GM10847 (cell line): ENCODE measurements around the gene CDK6.

Experiments
- POLR2A ChIP-seq: IDR thresholded peaks from 2 replicates; pipeline ENCODE4 v1.6.1; 2011; ENCODE audit not compliant: insufficient read length; ENCODE audit errors: extremely low read depth

Gene CDK6

DNA sequence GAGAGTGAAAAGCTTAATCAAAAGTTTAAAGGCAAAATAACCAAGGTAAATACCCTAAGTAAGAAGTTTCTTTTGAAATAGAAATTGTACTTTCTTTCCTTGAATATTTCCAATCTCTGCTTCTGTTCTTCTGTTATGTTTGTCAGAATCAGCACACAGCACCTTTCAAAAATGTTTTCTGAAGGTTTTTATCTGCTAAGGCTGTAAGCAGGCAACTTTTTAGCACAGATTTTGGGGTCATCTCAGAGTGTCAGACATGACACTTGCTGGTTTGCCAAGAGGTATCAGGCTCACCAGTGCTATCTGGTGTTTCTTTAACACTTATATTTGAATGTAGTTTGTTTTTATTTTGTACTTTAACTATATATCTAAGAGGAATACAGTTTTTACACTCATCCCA, 94.2 kb downstream of the CDK6 start:
- TF ChIP-seq POLR2A, result no peak

DNA sequence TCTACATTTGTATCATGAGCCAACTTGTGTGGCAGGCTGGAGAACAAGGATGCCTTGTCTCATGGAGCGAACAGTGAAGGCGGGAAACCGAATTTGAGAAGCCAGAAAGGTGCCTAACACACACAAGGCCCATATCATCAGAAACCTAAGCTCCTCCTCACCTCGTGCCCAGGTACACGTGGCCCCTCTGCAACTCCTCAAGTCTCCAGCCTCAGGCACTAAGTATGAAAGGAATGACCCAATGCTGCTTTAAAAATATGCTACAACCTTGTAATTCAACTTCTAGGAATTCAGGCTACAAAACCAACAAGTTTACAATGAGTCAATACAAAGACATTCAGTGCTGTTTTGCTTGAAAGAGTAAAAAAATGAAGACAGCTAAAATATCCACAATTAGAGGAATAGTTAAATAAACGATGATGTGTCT, 95.7 kb downstream of the CDK6 start:
- TF ChIP-seq POLR2A, result no peak

DNA sequence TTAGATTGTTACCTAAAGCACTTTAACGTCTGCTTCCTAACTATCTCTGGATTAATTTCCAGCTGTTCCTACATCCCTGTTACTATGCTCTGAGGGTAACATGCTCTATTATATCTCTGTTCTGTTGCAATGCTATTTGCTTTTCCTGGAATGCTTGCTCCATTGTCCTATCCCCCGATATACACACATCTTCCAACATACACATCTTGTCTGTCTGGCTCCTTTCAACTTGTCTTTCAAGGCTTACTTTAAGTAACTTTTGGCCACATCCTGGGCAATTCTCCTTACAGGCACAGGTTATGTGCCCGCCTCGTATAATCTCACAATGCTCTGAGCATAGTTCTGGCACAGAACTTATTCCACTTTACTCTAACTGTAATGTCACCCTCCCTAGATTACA, 96.2 kb downstream of the CDK6 start:
- TF ChIP-seq POLR2A, result no peak

DNA sequence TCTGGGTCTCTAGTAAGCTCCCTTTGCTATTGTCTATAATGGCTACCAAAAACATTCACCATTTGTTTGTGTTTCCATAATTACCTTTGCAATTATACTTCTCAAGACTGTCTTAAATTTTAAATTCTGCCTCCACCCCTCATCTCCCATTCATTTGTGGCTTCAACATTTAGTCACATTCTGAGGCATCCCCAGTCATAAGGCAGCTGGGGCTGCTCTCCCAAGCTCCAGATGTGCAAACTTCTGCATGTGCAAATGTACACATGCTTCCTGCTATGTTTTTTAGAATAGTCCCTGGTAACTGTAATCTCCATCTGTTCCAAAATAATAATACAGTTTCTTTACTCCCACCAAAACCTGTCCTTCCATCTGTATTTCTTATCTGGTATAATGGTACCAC, 97.3 kb downstream of the CDK6 start:
- no peak for TF ChIP-seq POLR2A

DNA sequence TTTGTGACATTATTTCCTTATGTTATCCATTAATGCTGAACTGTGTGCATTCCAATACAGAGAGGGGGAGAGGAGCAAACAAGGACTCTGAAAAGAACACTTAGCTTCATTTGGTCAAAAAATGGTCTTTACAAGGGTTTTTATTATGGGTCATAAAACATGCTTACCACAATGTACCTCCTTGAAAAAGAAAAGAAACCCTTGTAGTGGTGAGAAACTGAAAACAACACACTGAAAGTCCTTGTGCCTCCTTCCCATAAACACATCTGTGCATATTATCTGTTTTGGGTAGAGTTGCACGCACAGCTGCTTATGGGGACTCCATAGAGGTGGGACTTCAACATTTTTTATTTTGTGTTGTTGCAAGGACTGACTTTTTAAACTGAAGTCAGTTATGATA, 98.7 kb downstream of the CDK6 start:
- TF ChIP-seq POLR2A, result no peak

DNA sequence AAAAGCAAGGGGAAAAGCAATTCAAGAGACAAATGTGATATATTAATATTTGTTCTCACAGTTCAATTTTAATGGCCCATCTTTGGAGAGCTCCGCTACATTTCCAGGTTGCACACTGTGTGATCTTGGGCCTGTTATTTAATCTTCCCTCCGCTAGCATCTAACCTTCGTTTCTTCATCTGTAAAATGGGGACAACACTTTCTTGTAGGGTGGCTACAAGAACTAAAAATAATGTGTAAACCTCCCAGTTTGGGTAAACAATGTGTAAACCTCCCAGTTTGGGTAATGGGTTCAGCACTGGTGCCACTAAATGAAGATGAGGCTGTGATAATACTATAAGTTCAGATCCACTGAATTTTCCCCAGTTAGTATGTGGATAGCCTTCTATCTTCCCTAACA, 99.5 kb downstream of the CDK6 start:
- no peak for TF ChIP-seq POLR2A

DNA sequence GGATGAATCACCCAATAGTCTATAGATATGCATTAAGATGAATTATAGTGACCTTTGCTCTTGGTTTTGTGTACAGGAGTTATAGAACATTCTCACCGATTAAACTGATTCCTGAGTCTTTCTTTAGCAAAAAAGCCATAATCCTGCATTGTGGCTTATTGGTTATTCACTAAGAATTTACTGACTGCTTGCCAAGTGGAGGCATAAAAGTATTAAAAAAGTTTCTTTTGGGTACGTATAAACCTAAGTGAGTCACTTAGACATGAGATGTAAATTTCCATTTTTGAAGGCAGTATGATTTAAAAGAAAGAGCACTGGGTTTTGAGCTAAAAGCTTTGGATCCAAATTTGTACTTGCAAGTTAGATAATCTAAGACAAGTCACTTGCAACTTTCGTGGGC, 100.7 kb downstream of the CDK6 start:
- TF ChIP-seq POLR2A, result no peak

DNA sequence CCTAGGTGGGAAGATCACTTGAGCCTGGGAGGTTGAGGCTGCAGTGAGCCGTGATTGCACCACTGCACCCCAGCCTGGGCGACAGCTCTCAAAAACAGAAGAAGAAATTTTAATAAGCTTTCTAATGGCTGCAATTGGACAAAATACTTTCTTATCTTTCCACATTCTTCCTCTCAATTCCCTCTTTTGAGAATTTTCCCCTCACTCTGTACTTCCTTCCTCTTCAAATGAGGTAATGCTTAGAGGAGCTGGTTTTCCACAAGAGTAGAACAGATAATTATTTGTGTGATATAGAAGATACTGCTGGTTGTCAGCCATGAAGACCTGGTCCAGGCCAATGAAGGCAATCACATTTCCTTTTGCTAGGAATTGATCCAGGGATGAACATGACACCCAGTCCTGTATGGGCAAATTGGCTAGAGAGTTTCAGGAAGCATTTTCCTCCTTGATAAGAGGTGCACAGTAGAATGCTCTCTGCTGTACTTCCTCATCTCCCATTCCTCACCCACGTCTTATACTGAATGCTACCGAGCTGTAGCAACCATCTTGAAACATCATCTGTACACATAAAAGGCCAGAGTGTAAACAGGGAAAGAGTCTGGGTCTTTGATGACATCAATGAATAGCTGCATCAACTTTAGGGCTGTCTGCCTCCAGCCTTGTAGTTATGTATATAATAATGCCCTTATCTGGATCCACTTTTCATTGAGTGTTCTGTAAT, 103.9 kb downstream of the CDK6 start:
- TF ChIP-seq POLR2A, result no peak

DNA sequence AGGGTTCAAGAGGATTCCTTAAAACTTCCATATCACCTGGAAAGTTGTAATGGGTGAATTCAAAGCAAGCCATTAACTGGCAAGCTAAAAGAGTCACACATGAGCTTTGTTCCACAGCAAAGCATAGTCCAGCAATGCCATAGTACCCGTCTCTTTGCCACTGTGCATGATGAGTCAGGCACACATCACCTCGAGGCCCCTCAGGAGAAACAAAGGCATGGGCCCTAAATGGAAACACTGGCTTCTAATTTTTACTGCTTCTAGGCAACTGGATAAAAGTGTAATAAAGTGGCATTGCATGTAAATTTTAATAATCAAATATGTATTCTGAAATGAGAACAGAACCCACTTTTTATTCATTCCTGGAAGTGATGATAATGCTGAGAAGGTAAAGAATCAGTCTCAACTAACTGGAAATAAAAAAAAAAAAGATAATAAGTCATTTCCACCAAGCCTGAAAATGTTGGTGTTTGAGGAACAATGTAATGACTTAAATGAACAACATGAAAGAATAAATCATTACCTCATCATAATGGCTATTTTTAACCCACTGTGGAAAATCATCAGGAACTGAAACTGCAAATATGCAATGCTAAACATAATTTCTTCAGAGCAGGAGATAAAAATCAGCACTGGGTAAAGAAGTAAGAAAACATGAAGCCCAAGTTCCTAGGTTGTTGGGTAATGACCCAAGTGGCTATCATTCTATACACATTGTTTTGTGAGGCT, 104.9 kb downstream of the CDK6 start:
- TF ChIP-seq POLR2A, result no peak

DNA sequence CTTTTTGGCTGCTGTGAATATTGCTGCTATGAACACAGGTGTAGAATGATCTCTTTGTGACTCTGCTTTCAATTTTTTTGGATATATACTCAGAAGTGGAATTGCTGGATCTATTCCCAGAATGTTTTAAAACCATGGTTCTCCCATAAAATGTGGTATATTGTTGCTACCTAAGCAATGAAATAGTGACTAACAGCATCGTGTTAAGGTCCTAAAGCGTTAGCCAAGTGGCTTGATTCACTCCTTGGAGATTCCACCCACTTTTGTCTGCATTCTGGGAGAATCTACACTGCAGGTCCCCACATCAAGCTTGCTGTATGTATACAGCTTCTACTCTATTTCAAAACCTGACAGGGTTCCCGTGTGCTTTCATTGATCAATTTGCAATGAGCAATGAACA, 105.6 kb downstream of the CDK6 start:
- TF ChIP-seq POLR2A, result no peak

DNA sequence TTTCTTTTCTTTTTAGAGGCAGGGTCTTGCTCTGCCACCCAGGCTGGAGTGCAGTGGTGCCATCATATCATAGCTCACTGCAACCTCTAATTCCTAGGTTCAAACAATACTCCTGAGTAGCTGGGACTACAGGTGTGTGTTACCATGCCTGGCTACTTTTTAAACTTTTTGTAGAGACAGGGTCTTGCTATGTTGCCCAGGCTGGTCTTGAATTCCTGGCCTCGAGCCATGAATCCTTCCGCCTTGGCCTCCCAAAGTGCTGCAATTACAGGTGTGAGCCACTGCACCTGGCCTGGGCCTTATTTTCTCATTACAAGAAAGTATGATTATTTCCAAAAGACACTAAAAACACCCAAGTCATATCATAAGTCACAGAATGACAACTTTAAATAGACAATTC, 106.6 kb downstream of the CDK6 start:
- TF ChIP-seq POLR2A, result no peak

DNA sequence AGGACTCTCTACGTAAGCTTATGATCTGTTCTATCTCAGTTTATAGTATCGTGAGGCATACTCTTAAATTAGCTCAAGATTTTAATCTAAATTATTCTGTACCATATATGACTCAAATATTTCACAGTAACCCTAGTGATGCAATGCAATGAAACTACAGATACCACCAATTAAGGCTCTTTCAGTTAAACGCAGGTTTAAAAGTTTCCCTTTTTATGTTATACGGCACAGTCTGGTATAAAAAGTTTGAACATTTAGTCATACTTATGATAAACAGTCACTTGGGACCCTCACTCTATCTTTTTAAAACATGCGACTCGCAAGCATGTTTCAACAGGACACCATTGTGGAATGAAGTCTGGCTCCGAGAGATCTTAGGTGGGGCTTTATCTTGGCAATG, 107.2 kb downstream of the CDK6 start:
- TF ChIP-seq POLR2A, result no peak

DNA sequence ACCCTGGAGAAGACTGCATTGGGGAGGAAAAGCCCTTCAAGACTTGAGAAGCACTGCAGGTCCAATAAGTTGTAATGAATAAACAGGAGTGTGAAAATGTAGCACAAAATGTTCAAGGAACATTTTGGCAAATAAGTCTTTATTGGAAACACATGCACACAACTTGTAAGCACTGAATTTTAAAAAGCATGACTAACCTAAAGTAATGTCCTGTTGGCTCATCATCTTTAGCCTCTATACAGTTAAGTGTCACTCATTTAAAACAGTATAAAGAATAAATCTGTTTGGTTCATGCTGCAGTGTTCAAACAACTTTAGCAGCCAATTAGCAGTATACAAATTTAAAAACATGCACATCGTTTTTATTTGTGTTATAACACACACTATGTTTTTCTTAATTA, 108.6 kb downstream of the CDK6 start:
- TF ChIP-seq POLR2A, result no peak

DNA sequence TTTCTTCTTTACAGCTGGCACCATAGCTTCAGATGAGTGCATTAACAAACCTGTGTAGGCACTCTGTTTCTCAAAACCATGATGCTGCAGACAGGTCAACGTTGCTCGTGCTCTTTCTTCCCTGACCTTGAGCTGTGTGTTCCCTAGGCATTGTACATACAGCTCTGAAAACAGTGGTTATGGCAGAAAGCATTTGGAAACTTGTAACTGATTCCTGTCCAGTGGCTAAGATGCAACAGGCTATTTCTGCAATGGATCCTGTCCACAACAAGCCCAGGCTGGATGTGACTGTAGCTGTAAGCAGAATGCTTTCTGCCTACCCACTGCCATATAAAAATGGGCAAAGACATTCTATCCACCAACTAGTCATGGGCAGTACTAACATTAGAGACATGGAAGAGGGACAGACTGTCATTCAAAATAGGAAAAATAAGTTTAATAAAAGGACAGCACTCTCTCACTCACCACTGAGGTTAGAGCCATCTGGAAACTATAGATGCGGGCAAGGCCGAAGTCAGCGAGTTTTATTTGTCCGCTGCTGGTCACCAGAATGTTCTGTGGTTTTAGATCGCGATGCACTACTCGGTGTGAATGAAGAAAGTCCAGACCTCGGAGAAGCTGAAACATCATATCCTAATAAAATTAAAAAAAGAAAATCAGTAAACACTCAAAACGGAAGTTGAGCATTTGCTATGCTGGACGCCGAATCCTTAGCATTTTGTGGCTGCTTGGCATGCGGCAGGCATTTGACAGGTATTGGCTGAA, 111.0 kb downstream of the CDK6 start:
- no peak for TF ChIP-seq POLR2A

DNA sequence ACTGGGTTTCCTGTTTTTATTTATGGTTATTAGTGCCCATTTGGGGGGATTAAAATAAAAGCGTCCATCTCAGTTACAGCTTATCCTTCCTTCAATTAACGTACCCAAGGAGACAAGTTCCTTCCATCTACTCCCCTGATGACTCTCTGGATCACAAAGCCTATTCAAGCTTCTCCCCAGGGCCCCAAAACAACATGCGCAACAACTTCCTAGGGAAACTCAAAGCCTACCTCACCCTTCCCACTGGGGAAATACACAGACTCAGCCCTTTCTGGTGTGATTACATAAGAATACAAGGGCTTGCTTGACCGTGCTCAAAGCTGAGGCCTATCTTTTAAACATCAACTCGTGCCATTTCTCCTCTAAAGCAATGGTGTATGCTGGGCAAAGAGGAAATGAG, 112.4 kb downstream of the CDK6 start:
- no peak for TF ChIP-seq POLR2A

DNA sequence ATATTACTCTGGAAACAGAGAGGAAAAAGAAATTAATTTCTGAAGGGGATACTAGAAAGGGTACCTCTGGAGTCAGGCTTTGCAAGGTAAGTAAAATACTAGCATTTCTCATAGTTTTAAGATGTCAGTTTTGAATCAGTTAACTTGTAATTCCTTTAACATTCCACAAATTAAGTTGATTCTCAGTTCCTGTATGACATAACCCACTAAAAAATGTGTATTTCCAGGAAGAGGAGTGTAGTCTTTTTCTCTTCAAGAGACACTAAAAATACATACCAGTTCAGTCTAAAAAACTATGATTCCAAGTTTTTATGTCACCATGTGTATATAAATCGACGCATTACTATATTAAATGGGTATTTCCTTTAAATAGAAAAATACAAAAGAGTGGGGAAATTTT, 113.2 kb downstream of the CDK6 start:
- TF ChIP-seq POLR2A, result no peak

DNA sequence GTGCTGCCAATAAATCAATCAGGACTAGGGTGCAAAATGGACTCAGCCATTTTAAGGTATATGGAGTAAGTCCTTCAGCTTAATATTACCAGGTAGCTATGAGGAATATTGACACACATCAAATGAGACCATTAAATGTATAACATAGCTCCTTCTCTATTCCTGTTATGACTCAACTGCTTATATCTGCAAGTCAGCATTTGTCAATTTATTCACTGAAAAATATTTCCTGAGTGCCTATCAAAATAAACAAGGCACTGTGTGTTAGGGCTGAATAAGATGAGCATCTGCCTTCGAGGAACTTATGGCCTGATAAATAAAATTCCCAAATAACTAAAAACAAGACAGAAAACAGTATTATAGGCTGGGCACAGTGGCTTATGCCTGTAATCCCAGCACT, 113.8 kb downstream of the CDK6 start:
- no peak for TF ChIP-seq POLR2A
